Transverse colon (tissue), 3 donors: ENCODE results near the gene ACSS1.

Experiments
- POLR2A ChIP-seq: fragments of 450-650 bp; IDR thresholded peaks from one replicate; pipeline ENCODE4 v1.6.1; 2016; ENCODE audit warnings: antibody characterized with exemption, mild to moderate bottlenecking, moderate library complexity
- TF ChIP-seq, protein P1 (sequence below), 5 experiments: fragments of 200-600 bp in 3 of 5; fragments of 450-650 bp in 2 of 5; sonication (generic) in 3 of 5; IDR thresholded peaks; 1 replicate in 2 of 5; 2 replicates in 3 of 5; pipeline ENCODE4 v1.5.1; 2016 to 2017; ENCODE audit warnings: antibody characterized with exemption in 5 of 5, inconsistent platforms in 3 of 5, mild to moderate bottlenecking in 2 of 5, moderate library complexity in 1 of 5

DNA sequence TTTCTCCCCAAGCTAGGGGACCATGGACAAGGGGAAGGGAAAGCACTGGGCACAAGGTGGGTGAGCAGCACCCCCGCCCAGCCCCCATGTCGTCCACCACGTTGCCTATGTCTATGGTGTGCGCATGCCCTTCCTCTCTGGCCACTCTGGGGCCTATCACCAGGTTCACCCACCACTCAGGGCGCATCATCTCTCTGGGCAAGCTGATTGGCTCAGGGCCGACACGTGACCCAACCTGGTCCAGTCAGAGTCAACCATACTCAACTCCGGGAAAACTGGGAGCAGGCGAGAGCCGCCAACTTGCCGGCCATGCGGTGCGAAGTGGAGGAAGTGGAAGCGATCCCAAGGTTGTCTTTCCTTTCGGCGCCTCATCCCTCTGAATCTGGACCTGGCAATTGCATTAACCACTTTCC is 25.9 kb downstream of the ACSS1 start:
- TF ChIP-seq, protein P1, sequence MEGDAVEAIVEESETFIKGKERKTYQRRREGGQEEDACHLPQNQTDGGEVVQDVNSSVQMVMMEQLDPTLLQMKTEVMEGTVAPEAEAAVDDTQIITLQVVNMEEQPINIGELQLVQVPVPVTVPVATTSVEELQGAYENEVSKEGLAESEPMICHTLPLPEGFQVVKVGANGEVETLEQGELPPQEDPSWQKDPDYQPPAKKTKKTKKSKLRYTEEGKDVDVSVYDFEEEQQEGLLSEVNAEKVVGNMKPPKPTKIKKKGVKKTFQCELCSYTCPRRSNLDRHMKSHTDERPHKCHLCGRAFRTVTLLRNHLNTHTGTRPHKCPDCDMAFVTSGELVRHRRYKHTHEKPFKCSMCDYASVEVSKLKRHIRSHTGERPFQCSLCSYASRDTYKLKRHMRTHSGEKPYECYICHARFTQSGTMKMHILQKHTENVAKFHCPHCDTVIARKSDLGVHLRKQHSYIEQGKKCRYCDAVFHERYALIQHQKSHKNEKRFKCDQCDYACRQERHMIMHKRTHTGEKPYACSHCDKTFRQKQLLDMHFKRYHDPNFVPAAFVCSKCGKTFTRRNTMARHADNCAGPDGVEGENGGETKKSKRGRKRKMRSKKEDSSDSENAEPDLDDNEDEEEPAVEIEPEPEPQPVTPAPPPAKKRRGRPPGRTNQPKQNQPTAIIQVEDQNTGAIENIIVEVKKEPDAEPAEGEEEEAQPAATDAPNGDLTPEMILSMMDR (IDR thresholded peaks at IDR 0.05), result no peak
- no peak for TF ChIP-seq POLR2A
